ENCODE results near the gene NCEH1. TPM values are rescaled to one million over a fixed set of nuclear protein-coding genes. Genes with fewer than 3 reads are reported as not detected.
A peak's percentile ranks its signal among the peaks of the same experiment; 100 is the strongest.

Gene NCEH1
- total RNA-seq, 6 donors from 2014 or later, result 16.8 to 73.1 (median 36.4) TPM

DNA sequence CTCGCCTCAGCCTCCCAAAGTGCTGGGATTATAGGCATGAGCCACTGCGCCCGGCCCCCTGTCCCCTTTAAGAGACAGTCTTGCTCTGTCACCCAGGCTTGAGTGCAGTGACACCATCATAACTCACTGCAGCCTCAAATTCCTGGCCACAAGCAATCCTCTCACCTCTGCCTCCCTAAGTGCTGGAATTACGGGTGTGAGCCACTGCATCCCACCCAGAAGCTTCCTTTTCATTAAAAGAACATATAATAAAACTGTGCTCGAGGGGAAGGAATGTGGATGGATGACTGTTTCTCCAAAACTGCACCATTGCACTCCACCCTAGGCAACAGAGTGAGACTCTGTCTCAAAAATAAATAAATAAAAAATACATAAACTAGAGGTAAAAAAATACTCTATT lies 70.1 kb downstream of the NCEH1 start:
- DNase-seq, result no peak
- no peak for TF ChIP-seq EP300 (IDR thresholded peaks at IDR 0.05)
- no peak for TF ChIP-seq CTCF (IDR thresholded peaks at IDR 0.05)
- no peak for TF ChIP-seq POLR2A (IDR thresholded peaks at IDR 0.05)
- no peak for TF ChIP-seq POLR2AphosphoS5 (IDR thresholded peaks at IDR 0.05)
- no peak overlapping the region for H3K4me3 ChIP-seq
- no peak for ATAC-seq (ENCODE audit: low FRiP score in 2 of 2)
- H3K4me1 ChIP-seq, result peaks cover 0 to 8% (median under 1%) of the 10 kb centered on the region in 4 donors
- 92% methylated on average over 5 of the region's 5 CpGs for WGBS, 2 donors
- H3K27ac ChIP-seq, result no peak overlapping the region
- H3K27me3 ChIP-seq, result no peaks in the 10 kb centered on the region
- H3K9me3 ChIP-seq, result no peaks in the 10 kb centered on the region
- H3K36me3 ChIP-seq, result peaks cover 0 to 9% (median 0%) of the 10 kb centered on the region in 4 donors

DNA sequence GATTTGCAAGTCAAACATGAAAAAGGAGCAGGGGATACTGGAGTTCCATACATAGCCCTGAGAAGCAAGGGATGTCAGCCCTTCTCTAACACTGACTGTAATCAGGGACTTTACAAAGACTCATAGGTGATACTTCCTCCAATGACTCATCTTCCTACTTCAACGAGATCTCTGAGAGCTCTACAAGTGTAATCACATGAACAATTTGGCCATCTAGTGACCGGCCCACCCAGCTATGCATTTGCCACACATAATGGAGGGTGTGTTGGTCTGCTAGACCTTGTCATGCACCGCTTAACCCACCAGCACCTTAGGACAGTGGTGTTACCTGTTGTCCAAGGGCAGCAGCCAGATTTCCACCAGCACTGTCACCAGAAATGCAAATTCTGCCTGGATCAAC lies 75.3 kb downstream of the NCEH1 start:
- 52 to 67% methylated on average over 3 of the region's 3 CpGs for WGBS, 2 donors
- Histone ChIP-seq H3K36me3 (peaks cover 0 to 12% (median 3%) of the 10 kb centered on the region in 4 donors), H3K9me3 (no peaks in the 10 kb centered on the region), H3K27ac (no peak overlapping the region), H3K4me1 (peaks cover 0 to 18% (median 2%) of the 10 kb centered on the region in 4 donors), H3K27me3 (no peaks in the 10 kb centered on the region), H3K4me3 (no peak overlapping the region)
- DNase-seq, result no peak
- no peak for ATAC-seq (ENCODE audit: low FRiP score in 2 of 2)
- TF ChIP-seq CTCF (IDR thresholded peaks at IDR 0.05) (no peak), POLR2AphosphoS5 (IDR thresholded peaks at IDR 0.05) (no peak), POLR2A (IDR thresholded peaks at IDR 0.05) (no peak), EP300 (IDR thresholded peaks at IDR 0.05) (no peak)

- H3K4me1 ChIP-seq, result peaks cover 0 to 18% (median 3%) of the 10 kb centered on the region in 4 donors
- WGBS, 2 donors, result 80 to 82% methylated on average over 3 of the region's 3 CpGs
- DNase-seq (no peak), ATAC-seq (ENCODE audit: low FRiP score in 2 of 2) (no peak)
- H3K36me3 ChIP-seq, result peaks cover 0 to 12% (median 3%) of the 10 kb centered on the region in 4 donors
- no peak overlapping the region for H3K4me3 ChIP-seq
- no peaks in the 10 kb centered on the region for H3K9me3 ChIP-seq
- TF ChIP-seq EP300 (IDR thresholded peaks at IDR 0.05) (no peak), CTCF (IDR thresholded peaks at IDR 0.05) (no peak), POLR2AphosphoS5 (IDR thresholded peaks at IDR 0.05) (no peak), POLR2A (IDR thresholded peaks at IDR 0.05) (no peak)
- no peak overlapping the region for H3K27ac ChIP-seq
- H3K27me3 ChIP-seq, result no peaks in the 10 kb centered on the region
Measured at GRCh38 chr3:172634948-172635347, 75.9 kb downstream of the NCEH1 start.

DNA sequence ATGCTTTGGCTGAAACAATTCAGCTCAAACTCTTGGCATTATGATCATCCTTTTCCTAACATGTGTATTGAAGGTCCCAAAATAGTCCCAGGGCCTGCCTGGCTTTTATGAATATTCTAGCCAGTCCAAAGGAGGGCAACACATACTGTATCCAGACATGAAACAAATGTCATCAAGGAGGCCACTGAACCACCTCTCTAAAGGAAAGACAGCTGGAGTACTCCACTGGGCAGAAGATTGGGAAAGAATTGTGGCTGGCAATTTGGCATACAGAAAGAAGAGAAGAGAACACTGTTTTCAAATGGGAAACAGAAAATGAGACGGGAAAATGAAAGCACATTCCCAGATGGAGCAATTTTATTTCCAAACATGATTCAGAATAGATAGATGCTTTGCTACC lies 80.6 kb downstream of the NCEH1 start:
- WGBS, 2 donors, result 58 to 63% methylated on average over 1 of the region's 1 CpG
- ATAC-seq (ENCODE audit: low FRiP score in 2 of 2) (peak in 1 of 2 donors; percentile 12), DNase-seq (no peak)
- Histone ChIP-seq H3K36me3 (peaks cover 0 to 12% (median 3%) of the 10 kb centered on the region in 4 donors), H3K4me1 (peaks cover 9 to 16% (median 11%) of the 10 kb centered on the region in 4 donors), H3K27me3 (no peaks in the 10 kb centered on the region), H3K27ac (no peak overlapping the region), H3K9me3 (no peaks in the 10 kb centered on the region), H3K4me3 (no peak overlapping the region)
- TF ChIP-seq POLR2AphosphoS5 (IDR thresholded peaks at IDR 0.05) (no peak), EP300 (IDR thresholded peaks at IDR 0.05) (no peak), POLR2A (IDR thresholded peaks at IDR 0.05) (no peak), CTCF (IDR thresholded peaks at IDR 0.05) (no peak)

DNA sequence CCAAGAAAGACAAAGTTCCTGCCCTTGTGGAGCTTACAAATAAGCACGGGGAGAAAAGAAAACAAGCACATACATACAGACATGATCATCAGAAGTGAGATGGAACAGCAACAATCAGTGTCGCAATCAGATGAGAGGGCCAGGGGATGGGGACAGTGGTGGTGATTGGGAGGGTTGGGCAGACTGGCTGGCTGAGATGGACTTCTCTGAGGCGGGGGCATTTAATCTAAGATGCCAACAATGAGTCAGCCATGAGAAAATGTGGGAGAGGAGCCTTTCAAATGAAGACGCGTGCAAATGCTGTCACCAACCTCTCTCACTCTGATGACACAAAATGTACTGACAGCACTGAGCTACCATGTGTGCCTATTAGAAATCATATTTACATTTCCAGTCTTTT lies 81.4 kb downstream of the NCEH1 start:
- Histone ChIP-seq H3K27ac (no peak overlapping the region), H3K4me3 (no peak overlapping the region), H3K36me3 (peaks cover 0 to 7% (median 3%) of the 10 kb centered on the region in 4 donors), H3K4me1 (peaks cover 3 to 16% (median 11%) of the 10 kb centered on the region in 4 donors), H3K27me3 (no peaks in the 10 kb centered on the region), H3K9me3 (no peaks in the 10 kb centered on the region)
- WGBS, 2 donors, result 85 to 90% methylated on average over 5 of the region's 5 CpGs
- TF ChIP-seq EP300 (IDR thresholded peaks at IDR 0.05) (no peak), CTCF (IDR thresholded peaks at IDR 0.05) (no peak), POLR2A (IDR thresholded peaks at IDR 0.05) (no peak), POLR2AphosphoS5 (IDR thresholded peaks at IDR 0.05) (no peak)
- no peak for ATAC-seq (ENCODE audit: low FRiP score in 2 of 2)
- DNase-seq, result no peak
